GM12878 (cell line): ENCODE data around the gene HOMER2. TPM values are rescaled to one million over a fixed set of nuclear protein-coding genes. Genes with fewer than 3 reads are reported as not detected.
A peak's percentile ranks its signal among the peaks of the same experiment; 100 is the strongest.

Experiments
- CBFB ChIP-seq: IDR thresholded peaks from 2 replicates; pipeline ENCODE4 v1.6.1; 2016; ENCODE audit warnings: antibody characterized with exemption, low read depth
- CBX3 ChIP-seq: fragments of 200-600 bp; sonication (generic); IDR thresholded peaks from 2 replicates; pipeline ENCODE4 v1.6.1; 2016; ENCODE audit warnings: low read depth, borderline replicate concordance
- CREB1 ChIP-seq: IDR thresholded peaks from 2 replicates; pipeline ENCODE4 v1.6.1; 2012; ENCODE audit warnings: low read depth, mild to moderate bottlenecking, inconsistent platforms
- GABPA ChIP-seq: IDR thresholded peaks from 2 replicates; pipeline ENCODE4 v1.6.1; 2014; ENCODE audit warnings: antibody characterized with exemption, low read depth, mild to moderate bottlenecking, inconsistent platforms
- HCFC1 ChIP-seq: fragments of 150-350 bp; IDR thresholded peaks from 2 replicates; pipeline ENCODE4 v1.6.1; 2014; ENCODE audit warnings: low read length
- HDAC6 ChIP-seq: fragments of 200-600 bp; sonication (generic); IDR thresholded peaks from one replicate; pipeline ENCODE4 v1.8.0; 2017; ENCODE audit warnings: antibody characterized with exemption; ENCODE audit not compliant: unreplicated experiment
- IRF4 ChIP-seq: IDR thresholded peaks from 2 replicates; pipeline ENCODE4 v1.6.1; 2011; ENCODE audit warnings: low read depth, low read length
- MTA2 ChIP-seq: fragments of 450-650 bp; IDR thresholded peaks from 2 replicates; pipeline ENCODE4 v1.6.1; 2016; ENCODE audit warnings: low read depth, mild to moderate bottlenecking, moderate library complexity
- MXI1 ChIP-seq: fragments of 150-350 bp; IDR thresholded peaks from 2 replicates; pipeline ENCODE4 v1.6.1; 2011; ENCODE audit warnings: low read depth, mild to moderate bottlenecking, inconsistent platforms, low read length, improper control_type of control experiment
- NR2C2 ChIP-seq: IDR thresholded peaks from 2 replicates; pipeline ENCODE4 v1.6.1; 2011; ENCODE audit warnings: borderline replicate concordance, low read depth; ENCODE audit not compliant: control insufficient read depth, insufficient read length
- POU2F2 ChIP-seq: IDR thresholded peaks from 3 replicates; pipeline ENCODE4 v1.6.1; 2011; ENCODE audit warnings: low read depth, mild to moderate bottlenecking, low read length, borderline replicate concordance
- RELA ChIP-seq: fragments of 450-650 bp; IDR thresholded peaks from 2 replicates; pipeline ENCODE4 v1.8.0; 2014; ENCODE audit warnings: borderline replicate concordance; ENCODE audit not compliant: partially characterized antibody
- RUNX3 ChIP-seq: IDR thresholded peaks from 2 replicates; pipeline ENCODE4 v1.6.1; 2012; ENCODE audit warnings: low read length, inconsistent platforms
- SIN3A ChIP-seq: IDR thresholded peaks from 2 replicates; pipeline ENCODE4 v1.6.1; 2012; ENCODE audit warnings: low read depth, low read length, improper control_type of control experiment
- SPI1 ChIP-seq: IDR thresholded peaks from 2 replicates; pipeline ENCODE4 v1.6.1; 2011; ENCODE audit warnings: low read depth, mild to moderate bottlenecking, low read length, moderate library complexity, borderline replicate concordance; ENCODE audit not compliant: insufficient read depth
- TBL1XR1 ChIP-seq: IDR thresholded peaks from 2 replicates; pipeline ENCODE4 v1.6.1; 2012; ENCODE audit warnings: low read depth, low read length, improper control_type of control experiment
- TCF12 ChIP-seq: IDR thresholded peaks from 2 replicates; pipeline ENCODE4 v1.6.1; 2011; ENCODE audit warnings: low read depth, mild to moderate bottlenecking, low read length
- TCF7 ChIP-seq: IDR thresholded peaks from 2 replicates; pipeline ENCODE4 v1.6.1; 2014; ENCODE audit warnings: antibody characterized with exemption, borderline replicate concordance
- WRNIP1 ChIP-seq: IDR thresholded peaks from 2 replicates; pipeline ENCODE4 v1.6.1; 2011; ENCODE audit warnings: low read depth, low read length, improper control_type of control experiment, borderline replicate concordance
- polyA plus RNA-seq, 11 experiments: library from polyadenylated mRNA; depleted of rRNA in 4 of 11; unstranded in 6 of 11; stranded (reverse) in 5 of 11; fragments of >200 nt; fragmentation: Nextera tagmentation in 4 of 11; fragmentation: Illumina TruSeq in 1 of 11; extraction: Ambion mirVana in 4 of 11; extraction: Trizol in 1 of 11; gene quantifications; 1 replicate in 1 of 11; 2 replicates in 10 of 11; pipeline versions ENCODE4 v1.2.1 to v1.2.3, GENCODE V29; 2011 to 2016; ENCODE audit warnings: inconsistent platforms in 2 of 11, missing spikeins in 2 of 11, low read depth in 1 of 11
- total RNA-seq, 4 experiments: library from RNA; depleted of rRNA in 3 of 4; stranded (reverse); fragments of >200 nt in 3 of 4; fragmentation: Illumina TruSeq in 1 of 4; extraction: Trizol in 1 of 4; gene quantifications; 2 replicates each; pipeline versions ENCODE4 v1.2.1 to v1.2.3, GENCODE V29; 2013 to 2021
- TF ChIP-seq, protein P1 (sequence below): IDR thresholded peaks from 2 replicates; pipeline ENCODE4 v1.6.1; 2012; ENCODE audit warnings: mild to moderate bottlenecking, low read depth, low read length
- TF ChIP-seq, protein P2 (sequence below): fragments of 450-650 bp; IDR thresholded peaks from 2 replicates; pipeline ENCODE4 v1.6.1; 2017; ENCODE audit warnings: mild to moderate bottlenecking, moderate library complexity

The HOMER2 gene
- total and polyA plus RNA-seq, 10 of the 15 experiments (the other 5 are each of a cell fraction or from before 2014, with no cell fraction given) = 0.60 to 5.0 (median 1.8) TPM

DNA sequence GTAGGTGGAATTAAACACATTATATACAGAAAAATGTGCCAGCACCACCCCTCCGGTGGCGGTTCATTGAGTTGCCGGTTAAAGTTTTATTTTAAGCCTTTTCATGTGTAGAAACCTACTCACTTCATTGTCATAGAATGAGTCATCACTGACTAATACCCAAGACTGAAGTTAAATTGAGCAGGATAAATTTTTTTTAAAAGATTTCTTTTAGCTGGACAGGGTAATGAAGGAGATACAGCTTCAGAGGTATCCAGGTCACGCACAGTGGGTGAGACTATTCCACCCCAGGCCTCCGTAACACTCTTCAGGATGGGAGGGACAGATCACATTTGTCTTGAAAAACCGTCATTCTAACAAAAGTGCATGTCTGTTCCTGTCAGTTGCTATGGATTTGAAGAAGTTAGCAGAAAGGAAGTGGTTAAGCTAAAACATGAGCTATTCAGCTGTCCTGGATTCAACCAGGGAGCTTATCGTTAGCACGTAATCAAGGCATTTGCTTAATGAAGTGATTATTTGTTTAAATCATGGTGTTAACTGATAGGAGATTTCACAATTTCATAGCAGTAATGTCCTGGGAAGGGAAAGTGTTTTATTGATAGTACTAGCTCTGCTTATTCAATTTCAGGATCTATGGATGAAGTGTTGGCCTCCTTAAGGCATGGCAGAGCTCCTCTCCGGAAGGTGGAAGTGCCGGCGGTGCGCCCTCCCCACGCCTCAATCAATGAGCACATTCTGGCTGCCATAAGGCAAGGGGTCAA, 119.7 kb downstream of the HOMER2 start (continued):
- TF ChIP-seq SPI1 (peak; percentile 70; the same call in 1 of the 2 replicates), SIN3A (no peak), HDAC6 (no peak), GABPA (peak; percentile 69), WRNIP1 (no peak), RELA (no peak), HCFC1 (no peak), TBL1XR1 (peak; percentile 67; the same call in 1 of the 2 replicates), CREB1 (peak; percentile 59; the same call in 1 of the 2 replicates), POU2F2 (peak; percentile 51; the same call in 1 of the 3 replicates), MTA2 (peak; percentile 85), RUNX3 (peak; percentile 91), CBFB (peak; percentile 12; the same call in 1 of the 2 replicates), CBX3 (no peak), TCF7 (peak; percentile 95), NR2C2 (no peak), TCF12 (peak; percentile 28; the same call in 1 of the 2 replicates), IRF4 (peak; percentile 75; the same call in 1 of the 2 replicates), MXI1 (peak; percentile 53)
- TF ChIP-seq, protein P1, sequence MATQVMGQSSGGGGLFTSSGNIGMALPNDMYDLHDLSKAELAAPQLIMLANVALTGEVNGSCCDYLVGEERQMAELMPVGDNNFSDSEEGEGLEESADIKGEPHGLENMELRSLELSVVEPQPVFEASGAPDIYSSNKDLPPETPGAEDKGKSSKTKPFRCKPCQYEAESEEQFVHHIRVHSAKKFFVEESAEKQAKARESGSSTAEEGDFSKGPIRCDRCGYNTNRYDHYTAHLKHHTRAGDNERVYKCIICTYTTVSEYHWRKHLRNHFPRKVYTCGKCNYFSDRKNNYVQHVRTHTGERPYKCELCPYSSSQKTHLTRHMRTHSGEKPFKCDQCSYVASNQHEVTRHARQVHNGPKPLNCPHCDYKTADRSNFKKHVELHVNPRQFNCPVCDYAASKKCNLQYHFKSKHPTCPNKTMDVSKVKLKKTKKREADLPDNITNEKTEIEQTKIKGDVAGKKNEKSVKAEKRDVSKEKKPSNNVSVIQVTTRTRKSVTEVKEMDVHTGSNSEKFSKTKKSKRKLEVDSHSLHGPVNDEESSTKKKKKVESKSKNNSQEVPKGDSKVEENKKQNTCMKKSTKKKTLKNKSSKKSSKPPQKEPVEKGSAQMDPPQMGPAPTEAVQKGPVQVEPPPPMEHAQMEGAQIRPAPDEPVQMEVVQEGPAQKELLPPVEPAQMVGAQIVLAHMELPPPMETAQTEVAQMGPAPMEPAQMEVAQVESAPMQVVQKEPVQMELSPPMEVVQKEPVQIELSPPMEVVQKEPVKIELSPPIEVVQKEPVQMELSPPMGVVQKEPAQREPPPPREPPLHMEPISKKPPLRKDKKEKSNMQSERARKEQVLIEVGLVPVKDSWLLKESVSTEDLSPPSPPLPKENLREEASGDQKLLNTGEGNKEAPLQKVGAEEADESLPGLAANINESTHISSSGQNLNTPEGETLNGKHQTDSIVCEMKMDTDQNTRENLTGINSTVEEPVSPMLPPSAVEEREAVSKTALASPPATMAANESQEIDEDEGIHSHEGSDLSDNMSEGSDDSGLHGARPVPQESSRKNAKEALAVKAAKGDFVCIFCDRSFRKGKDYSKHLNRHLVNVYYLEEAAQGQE = 0 out of 2 replicates have a peak, but pooled peaks have one; percentile 19
- TF ChIP-seq, protein P2, sequence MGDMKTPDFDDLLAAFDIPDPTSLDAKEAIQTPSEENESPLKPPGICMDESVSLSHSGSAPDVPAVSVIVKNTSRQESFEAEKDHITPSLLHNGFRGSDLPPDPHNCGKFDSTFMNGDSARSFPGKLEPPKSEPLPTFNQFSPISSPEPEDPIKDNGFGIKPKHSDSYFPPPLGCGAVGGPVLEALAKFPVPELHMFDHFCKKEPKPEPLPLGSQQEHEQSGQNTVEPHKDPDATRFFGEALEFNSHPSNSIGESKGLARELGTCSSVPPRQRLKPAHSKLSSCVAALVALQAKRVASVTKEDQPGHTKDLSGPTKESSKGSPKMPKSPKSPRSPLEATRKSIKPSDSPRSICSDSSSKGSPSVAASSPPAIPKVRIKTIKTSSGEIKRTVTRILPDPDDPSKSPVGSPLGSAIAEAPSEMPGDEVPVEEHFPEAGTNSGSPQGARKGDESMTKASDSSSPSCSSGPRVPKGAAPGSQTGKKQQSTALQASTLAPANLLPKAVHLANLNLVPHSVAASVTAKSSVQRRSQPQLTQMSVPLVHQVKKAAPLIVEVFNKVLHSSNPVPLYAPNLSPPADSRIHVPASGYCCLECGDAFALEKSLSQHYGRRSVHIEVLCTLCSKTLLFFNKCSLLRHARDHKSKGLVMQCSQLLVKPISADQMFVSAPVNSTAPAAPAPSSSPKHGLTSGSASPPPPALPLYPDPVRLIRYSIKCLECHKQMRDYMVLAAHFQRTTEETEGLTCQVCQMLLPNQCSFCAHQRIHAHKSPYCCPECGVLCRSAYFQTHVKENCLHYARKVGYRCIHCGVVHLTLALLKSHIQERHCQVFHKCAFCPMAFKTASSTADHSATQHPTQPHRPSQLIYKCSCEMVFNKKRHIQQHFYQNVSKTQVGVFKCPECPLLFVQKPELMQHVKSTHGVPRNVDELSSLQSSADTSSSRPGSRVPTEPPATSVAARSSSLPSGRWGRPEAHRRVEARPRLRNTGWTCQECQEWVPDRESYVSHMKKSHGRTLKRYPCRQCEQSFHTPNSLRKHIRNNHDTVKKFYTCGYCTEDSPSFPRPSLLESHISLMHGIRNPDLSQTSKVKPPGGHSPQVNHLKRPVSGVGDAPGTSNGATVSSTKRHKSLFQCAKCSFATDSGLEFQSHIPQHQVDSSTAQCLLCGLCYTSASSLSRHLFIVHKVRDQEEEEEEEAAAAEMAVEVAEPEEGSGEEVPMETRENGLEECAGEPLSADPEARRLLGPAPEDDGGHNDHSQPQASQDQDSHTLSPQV = 0 out of 2 replicates have a peak, but pooled peaks have one; percentile 26
